Measurements from ENCODE around the gene EYS. TPM values are rescaled to one million over a fixed set of nuclear protein-coding genes. Genes with fewer than 3 reads are reported as not detected.

EYS gene
- polyA plus RNA-seq, 1 experiment, result not detected

DNA sequence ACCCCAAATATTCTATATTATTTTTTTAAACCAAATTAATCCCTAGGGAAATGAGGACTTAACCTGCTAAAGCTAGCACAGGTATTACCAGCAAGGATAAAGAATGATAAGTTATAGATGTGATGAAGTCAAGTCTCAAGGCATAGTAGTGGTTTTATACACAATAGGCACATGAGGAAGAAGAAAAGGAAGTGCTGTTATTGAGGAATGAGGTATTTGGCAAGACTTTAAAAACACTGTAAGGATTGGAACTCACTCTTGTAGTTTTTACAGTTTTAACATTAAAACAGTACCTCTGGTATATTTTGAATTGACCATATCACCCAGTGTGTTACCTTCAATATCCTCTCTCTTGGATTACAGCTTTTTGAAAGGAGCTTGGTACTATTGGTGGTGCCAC is 2016.8 kb downstream of the EYS start:
- no peaks in the 10 kb centered on the region for H3K36me3 ChIP-seq (ENCODE audit: control insufficient read depth, insufficient read depth, low read length)
- no peaks in the 10 kb centered on the region for H3K27me3 ChIP-seq (ENCODE audit: control insufficient read depth, insufficient read depth, low read length)
- POLR2A ChIA-PET, result no interaction called here
- H3K4me3 ChIP-seq (ENCODE audit: low read depth, low read length), result no peak overlapping the region
- CTCF ChIA-PET, result interaction anchor here (0.9 to 2.3 kb wide), 3 partner anchors 10 to 92 kb away, joined by 4 to 8 read pairs (median 5); no protein-coding TSS in a partner anchor
- DNase-seq (ENCODE audit: low read depth), result no peak
- TF ChIP-seq, protein P1, sequence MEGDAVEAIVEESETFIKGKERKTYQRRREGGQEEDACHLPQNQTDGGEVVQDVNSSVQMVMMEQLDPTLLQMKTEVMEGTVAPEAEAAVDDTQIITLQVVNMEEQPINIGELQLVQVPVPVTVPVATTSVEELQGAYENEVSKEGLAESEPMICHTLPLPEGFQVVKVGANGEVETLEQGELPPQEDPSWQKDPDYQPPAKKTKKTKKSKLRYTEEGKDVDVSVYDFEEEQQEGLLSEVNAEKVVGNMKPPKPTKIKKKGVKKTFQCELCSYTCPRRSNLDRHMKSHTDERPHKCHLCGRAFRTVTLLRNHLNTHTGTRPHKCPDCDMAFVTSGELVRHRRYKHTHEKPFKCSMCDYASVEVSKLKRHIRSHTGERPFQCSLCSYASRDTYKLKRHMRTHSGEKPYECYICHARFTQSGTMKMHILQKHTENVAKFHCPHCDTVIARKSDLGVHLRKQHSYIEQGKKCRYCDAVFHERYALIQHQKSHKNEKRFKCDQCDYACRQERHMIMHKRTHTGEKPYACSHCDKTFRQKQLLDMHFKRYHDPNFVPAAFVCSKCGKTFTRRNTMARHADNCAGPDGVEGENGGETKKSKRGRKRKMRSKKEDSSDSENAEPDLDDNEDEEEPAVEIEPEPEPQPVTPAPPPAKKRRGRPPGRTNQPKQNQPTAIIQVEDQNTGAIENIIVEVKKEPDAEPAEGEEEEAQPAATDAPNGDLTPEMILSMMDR (IDR thresholded peaks at IDR 0.05; ENCODE audit: insufficient read depth, low read depth, low read length), result no peak

DNA sequence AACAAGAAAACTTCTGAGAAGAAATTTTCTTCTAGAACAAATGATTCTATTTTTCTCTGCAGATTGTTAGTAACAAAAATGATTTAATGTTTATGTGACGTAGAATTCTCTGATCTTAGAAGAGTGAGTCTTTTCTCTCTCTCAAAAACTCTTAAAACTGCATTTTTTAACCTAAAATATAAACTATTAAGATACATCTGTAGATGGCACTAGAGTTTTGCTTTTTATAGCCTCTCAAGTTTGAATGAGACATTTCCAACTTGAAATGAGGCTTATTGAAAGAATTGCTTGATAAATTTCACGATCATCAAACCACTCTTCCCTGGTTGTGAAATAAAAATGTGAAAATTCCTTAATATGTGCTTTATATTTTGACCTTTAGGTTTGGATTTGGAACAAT is 2017.6 kb downstream of the EYS start:
- no peaks in the 10 kb centered on the region for H3K36me3 ChIP-seq (ENCODE audit: control insufficient read depth, insufficient read depth, low read length)
- POLR2A ChIA-PET, result no interaction called here
- H3K27me3 ChIP-seq (ENCODE audit: control insufficient read depth, insufficient read depth, low read length), result no peaks in the 10 kb centered on the region
- no peak for DNase-seq (ENCODE audit: low read depth)
- TF ChIP-seq, protein P1 (IDR thresholded peaks at IDR 0.05; ENCODE audit: insufficient read depth, low read depth, low read length), result no peak
- no peak overlapping the region for H3K4me3 ChIP-seq (ENCODE audit: low read depth, low read length)
- CTCF ChIA-PET, result interaction anchor here (0.9 to 2.3 kb wide), 3 partner anchors 10 to 91 kb away, joined by 3 to 8 read pairs (median 5); no protein-coding TSS in a partner anchor

DNA sequence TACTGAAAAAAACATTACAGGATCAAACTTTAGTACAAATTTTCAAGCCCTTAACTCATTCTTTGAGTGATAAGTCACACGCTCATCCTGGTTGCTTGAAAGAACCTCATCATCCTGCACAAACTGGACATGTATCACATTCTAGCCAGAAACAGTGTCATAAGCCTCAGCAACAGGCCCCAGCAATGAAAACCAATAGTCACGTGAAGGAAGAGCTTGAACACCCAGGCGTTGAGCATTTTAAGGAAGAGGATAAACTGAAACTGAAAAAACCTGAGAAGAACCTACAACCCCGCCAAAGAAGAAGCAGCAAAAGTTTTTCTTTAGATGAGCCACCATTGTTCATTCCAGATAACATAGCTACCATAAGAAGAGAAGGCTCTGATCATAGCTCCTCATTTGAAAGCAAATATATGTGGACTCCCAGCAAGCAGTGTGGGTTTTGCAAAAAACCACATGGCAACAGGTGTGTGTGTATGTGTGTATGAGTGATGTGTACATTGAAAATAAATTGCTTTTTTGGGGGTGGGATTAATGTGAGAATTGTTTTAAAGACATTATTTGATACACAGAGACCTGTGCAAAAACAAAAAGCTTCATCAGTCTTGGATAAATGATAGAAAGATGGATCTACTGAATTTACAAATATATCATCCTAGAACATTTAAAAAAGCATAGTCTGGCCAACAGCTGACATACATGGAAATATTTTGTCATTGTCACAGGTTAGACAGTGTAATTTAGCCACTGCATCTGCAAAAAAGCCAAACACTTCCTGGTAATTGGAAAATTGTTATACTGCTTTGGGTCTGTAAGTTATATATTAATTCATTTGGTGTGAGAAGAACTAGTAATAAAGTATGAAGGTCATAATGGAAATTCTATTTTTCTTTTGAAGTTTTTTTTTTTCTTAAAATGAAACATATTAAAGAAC is 2021.3 kb downstream of the EYS start:
- ChIA-PET CTCF (no interaction called here), POLR2A (no interaction called here)
- no peaks in the 10 kb centered on the region for H3K27me3 ChIP-seq (ENCODE audit: control insufficient read depth, insufficient read depth, low read length)
- H3K36me3 ChIP-seq (ENCODE audit: control insufficient read depth, insufficient read depth, low read length), result 0 out of 2 replicates have a peak, but pooled peaks cover 1% of the 10 kb centered on the region
- H3K4me3 ChIP-seq (ENCODE audit: low read depth, low read length), result no peak overlapping the region
- DNase-seq (ENCODE audit: low read depth), result no peak
- TF ChIP-seq, protein P1 (IDR thresholded peaks at IDR 0.05; ENCODE audit: insufficient read depth, low read depth, low read length), result no peak

DNA sequence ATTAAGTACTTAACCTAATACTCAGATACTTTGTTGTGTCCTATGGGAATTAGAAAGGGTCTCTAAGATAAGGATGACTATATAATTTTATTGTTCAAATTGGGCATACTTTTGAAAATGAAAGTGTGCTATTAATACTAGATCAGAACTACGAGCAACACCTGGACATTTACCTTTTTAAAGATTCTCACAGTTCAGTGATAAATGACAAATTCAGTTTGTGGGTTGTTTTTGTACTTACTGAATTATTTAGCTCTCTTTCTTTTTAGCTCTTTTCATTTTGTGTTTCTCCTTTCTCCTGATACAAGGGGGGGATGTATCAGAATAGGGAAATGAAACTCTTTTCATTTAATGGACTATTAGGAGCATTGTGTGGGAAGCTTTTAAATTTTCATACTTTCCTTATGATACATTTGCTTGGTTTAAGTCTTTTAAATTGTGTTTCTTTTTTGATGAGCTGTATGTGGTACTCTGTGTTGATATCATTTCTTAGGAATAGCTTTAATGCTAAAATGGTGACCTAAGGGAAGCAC is 2023.9 kb downstream of the EYS start:
- H3K27me3 ChIP-seq (ENCODE audit: control insufficient read depth, insufficient read depth, low read length), result no peaks in the 10 kb centered on the region
- ChIA-PET POLR2A (no interaction called here), CTCF (interaction anchor here (1.5 kb wide), 1 partner anchor 85 kb away, joined by 6 read pairs; no protein-coding TSS in a partner anchor)
- no peak for DNase-seq (ENCODE audit: low read depth)
- H3K4me3 ChIP-seq (ENCODE audit: low read depth, low read length), result no peak overlapping the region
- TF ChIP-seq, protein P1 (IDR thresholded peaks at IDR 0.05; ENCODE audit: insufficient read depth, low read depth, low read length), result no peak
- H3K36me3 ChIP-seq (ENCODE audit: control insufficient read depth, insufficient read depth, low read length), result 0 out of 2 replicates have a peak, but pooled peaks cover 1% of the 10 kb centered on the region

DNA sequence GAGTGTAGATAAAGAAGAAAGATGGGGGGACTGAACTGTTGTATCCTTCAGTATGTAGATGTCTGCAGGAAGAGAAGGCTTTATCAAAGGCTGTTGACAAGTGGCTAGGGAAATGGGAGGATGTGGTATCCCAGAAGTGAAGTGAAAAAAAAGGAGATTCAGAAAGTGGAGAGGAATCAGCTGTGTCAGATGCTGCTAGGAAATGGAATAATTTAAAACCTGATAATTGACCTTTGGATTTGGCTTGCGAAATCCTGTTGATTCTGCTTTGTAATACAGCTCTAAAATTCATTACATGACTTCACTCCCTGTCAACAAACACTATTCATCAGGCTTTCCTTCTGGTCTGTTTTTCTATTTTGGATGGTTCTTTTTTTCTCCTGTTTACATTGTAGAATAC is 2029.7 kb downstream of the EYS start:
- no peak overlapping the region for H3K4me3 ChIP-seq (ENCODE audit: low read depth, low read length)
- POLR2A ChIA-PET, result no interaction called here
- TF ChIP-seq, protein P1 (IDR thresholded peaks at IDR 0.05; ENCODE audit: insufficient read depth, low read depth, low read length), result no peak
- DNase-seq (ENCODE audit: low read depth), result no peak
- H3K36me3 ChIP-seq (ENCODE audit: control insufficient read depth, insufficient read depth, low read length), result 0 out of 2 replicates have a peak, but pooled peaks cover 1% of the 10 kb centered on the region
- H3K27me3 ChIP-seq (ENCODE audit: control insufficient read depth, insufficient read depth, low read length), result no peaks in the 10 kb centered on the region
- CTCF ChIA-PET, result no interaction called here
